Lower leg skin (tissue), 4 donors: ENCODE measurements around the gene SLC27A2. TPM values are rescaled to one million over a fixed set of nuclear protein-coding genes. Genes with fewer than 3 reads are reported as not detected.

Experiments used
- DNase-seq, 2 donors: peaks; one replicate each; pipeline ENCODE4 v3.0.0-alpha.2; 2019; ENCODE audit warnings: low spot score in 2 of 2
- H3K4me3 ChIP-seq: fragments of 200-600 bp; sonication (generic); 2 replicates; pipeline ENCODE4 v1.5.1; 2017; ENCODE audit warnings: mild to moderate bottlenecking, low read depth; ENCODE audit not compliant: poor library complexity, severe bottlenecking
- CTCF ChIP-seq, 3 donors: fragments of 450-650 bp; IDR thresholded peaks; one replicate each; pipeline ENCODE4 v1.5.1; 2016; ENCODE audit warnings: antibody characterized with exemption in 3 of 3, mild to moderate bottlenecking in 3 of 3, moderate library complexity in 2 of 3
- POLR2A ChIP-seq, 2 donors: fragments of 450-650 bp; IDR thresholded peaks; one replicate each; pipeline ENCODE4 v1.6.1; 2016 to 2017; ENCODE audit warnings: antibody characterized with exemption in 2 of 2, mild to moderate bottlenecking in 1 of 2, moderate library complexity in 1 of 2
- WGBS, 2 donors: methylation state at CpG; one replicate each; pipeline ENCODE4 v1.1.5; 2018; 5-methylcytosine and 5-hydroxymethylcytosine counted together
- intact Hi-C: fragments of 100-400 bp; cut with DNase I; formaldehyde crosslinking; loops from one replicate; pipeline ENCODE4 v1.15.0; 2023; ENCODE audit warnings: low total_unique reads
- total RNA-seq, 4 donors: library from RNA; depleted of rRNA; stranded (reverse); fragments of >200 nt; gene quantifications; one replicate each; pipeline ENCODE4 v1.1.0, GENCODE V29; 2016

Gene SLC27A2
- total RNA-seq, 4 donors from 2014 or later = 0.53 to 4.1 (median 1.3) TPM

- TF ChIP-seq CTCF (IDR thresholded peaks at IDR 0.05) (no peak), POLR2A (IDR thresholded peaks at IDR 0.05) (no peak)
- H3K4me3 ChIP-seq = no peak overlapping the region
- intact Hi-C loops = no loop called here
- 93 to 97% methylated on average over 2 of the region's 2 CpGs for WGBS, 2 donors
- no peak for DNase-seq
Observed at GRCh38 chr15:50137893-50138292, 44.1 kb upstream of the SLC27A2 start.

GRCh38 chr15:50138391-50138790, 43.6 kb upstream of the SLC27A2 start:
- DNase-seq = no peak
- intact Hi-C loops = no loop called here
- TF ChIP-seq CTCF (IDR thresholded peaks at IDR 0.05) = no peak
- no peak for TF ChIP-seq POLR2A (IDR thresholded peaks at IDR 0.05)
- no peak overlapping the region for H3K4me3 ChIP-seq

GRCh38 chr15:50140098-50140497, 41.9 kb upstream of the SLC27A2 start:
- intact Hi-C loops = loop anchor here (10.0 kb wide), 1 partner anchor 1275 kb away; no protein-coding TSS in a partner anchor
- WGBS, 2 donors = 4 to 5% methylated on average over 1 of the region's 1 CpG
- no peak overlapping the region for H3K4me3 ChIP-seq
- TF ChIP-seq POLR2A (IDR thresholded peaks at IDR 0.05) (no peak), CTCF (IDR thresholded peaks at IDR 0.05) (no peak)
- no peak for DNase-seq

GRCh38 chr15:50140983-50141382, 41.0 kb upstream of the SLC27A2 start:
- no peak for DNase-seq
- intact Hi-C loops = loop anchor here (10.0 kb wide), 1 partner anchor 1276 kb away; no protein-coding TSS in a partner anchor

GRCh38 chr15:50141856-50142255, 40.1 kb upstream of the SLC27A2 start:
- intact Hi-C loops = loop anchor here (10.0 kb wide), 1 partner anchor 1277 kb away; no protein-coding TSS in a partner anchor
- TF ChIP-seq POLR2A (IDR thresholded peaks at IDR 0.05) (no peak), CTCF (IDR thresholded peaks at IDR 0.05) (no peak)
- H3K4me3 ChIP-seq = no peak overlapping the region
- no peak for DNase-seq
- WGBS, 2 donors = 80 to 86% methylated on average over 5 of the region's 5 CpGs

More at GRCh38 chr15:50140983-50141382, 41.0 kb upstream of the SLC27A2 start:
- no peak overlapping the region for H3K4me3 ChIP-seq
- WGBS, 2 donors = 73 to 84% methylated on average over 3 of the region's 3 CpGs
- no peak for TF ChIP-seq CTCF (IDR thresholded peaks at IDR 0.05)
- TF ChIP-seq POLR2A (IDR thresholded peaks at IDR 0.05) = no peak

GRCh38 chr15:50143255-50143860, 38.6 kb upstream of the SLC27A2 start:
- no peak for DNase-seq
- intact Hi-C loops = loop anchor here (10.0 kb wide), 1 partner anchor 1279 kb away; no protein-coding TSS in a partner anchor
- H3K4me3 ChIP-seq = no peak overlapping the region
- TF ChIP-seq POLR2A (IDR thresholded peaks at IDR 0.05) (no peak), CTCF (IDR thresholded peaks at IDR 0.05) (no peak)
- WGBS, 2 donors = 93% methylated on average over 2 of the region's 2 CpGs
